HS-5 (cell line): Measurements from ENCODE around the gene ITM2A.

Experiments used
- DNase-seq: peaks from one replicate; pipeline ENCODE4 v3.0.0-alpha.2; 2012; ENCODE audit warnings: low read depth

The ITM2A gene

GRCh38 chrX:79366873-79367749 lies at the start of gene ITM2A:
Gene ITM2A (minus strand): TSS chrX:79367334. CDS start chrX:79367215, 119 bp downstream.
- no peak for DNase-seq

- DNase-seq: no peak
Measured at GRCh38 chrX:79415056-79415455, 47.9 kb upstream of the ITM2A start.

GRCh38 chrX:79413963-79414362 lies 46.8 kb upstream of the ITM2A start:
- DNase-seq: no peak

GRCh38 chrX:79412972-79413371 lies 45.8 kb upstream of the ITM2A start:
- no peak for DNase-seq

GRCh38 chrX:79412166-79412565 lies 45.0 kb upstream of the ITM2A start:
- no peak for DNase-seq

- DNase-seq: no peak
Measured at GRCh38 chrX:79409657-79410056, 42.5 kb upstream of the ITM2A start.

- no peak for DNase-seq
Measured at GRCh38 chrX:79408623-79409322, 41.6 kb upstream of the ITM2A start.

GRCh38 chrX:79400623-79401022 lies 33.5 kb upstream of the ITM2A start:
- no peak for DNase-seq

- DNase-seq: no peak
Measured at GRCh38 chrX:79375340-79375739, 8.2 kb upstream of the ITM2A start.

- no peak for DNase-seq
Measured at GRCh38 chrX:79371640-79372039, 4.5 kb upstream of the ITM2A start.

GRCh38 chrX:79371101-79371500 lies 4.0 kb upstream of the ITM2A start:
- DNase-seq: no peak

- DNase-seq: no peak
Measured at GRCh38 chrX:79369871-79370270, 2.7 kb upstream of the ITM2A start.

- no peak for DNase-seq
Measured at GRCh38 chrX:79368441-79368840, 1.3 kb upstream of the ITM2A start.

GRCh38 chrX:79367907-79368306 lies 773 bp upstream of the ITM2A start:
- no peak for DNase-seq

- no peak for DNase-seq
Measured at GRCh38 chrX:79366556-79366872, 620 bp downstream of the ITM2A start.

- no peak for DNase-seq
Measured at GRCh38 chrX:79365591-79365990, 1.5 kb downstream of the ITM2A start.

GRCh38 chrX:79364306-79364705 lies 2.8 kb downstream of the ITM2A start:
- no peak for DNase-seq

- no peak for DNase-seq
Measured at GRCh38 chrX:79361192-79361870, 5.8 kb downstream of the ITM2A start.

- no peak for DNase-seq
Measured at GRCh38 chrX:79336869-79337815, 30.0 kb downstream of the ITM2A start.

GRCh38 chrX:79330022-79330421 lies 37.1 kb downstream of the ITM2A start:
- no peak for DNase-seq

GRCh38 chrX:79325263-79325958 lies 41.7 kb downstream of the ITM2A start:
- DNase-seq: no peak
